SK-N-SH treated with all-trans-retinoic acid at 6 μM for 48 hours (cell line): ENCODE measurements around the gene ZNF570.
A peak's percentile ranks its signal among the peaks of the same experiment; 100 is the strongest.

Source experiments
- ATAC-seq: fragments of 200-7000 bp; cut with Tn5 transposase; 3 replicates; pipeline ENCODE4 v1.9.1; 2020; ENCODE audit warnings: mild to moderate bottlenecking, moderate library complexity
- ARNTL ChIP-seq: fragments of 450-650 bp; formaldehyde crosslinking; IDR thresholded peaks from 2 replicates; pipeline ENCODE4 v1.5.0; 2020; ENCODE audit warnings: low read depth, mild to moderate bottlenecking, moderate library complexity, borderline replicate concordance
- BACH2 ChIP-seq: fragments of 250-450 bp; sonication (Bioruptor Pico); IDR thresholded peaks from 2 replicates; pipeline ENCODE4 v1.9.0; 2021; ENCODE audit warnings: mild to moderate bottlenecking, borderline replicate concordance
- CSDC2 ChIP-seq: fragments of 250-450 bp; sonication (Bioruptor Pico); IDR thresholded peaks from 2 replicates; pipeline ENCODE4 v1.5.0; 2020; ENCODE audit warnings: mild to moderate bottlenecking, moderate library complexity
- ESRRG ChIP-seq: fragments of 250-450 bp; sonication (Bioruptor Pico); IDR thresholded peaks from 2 replicates; pipeline ENCODE4 v1.6.1; 2021; ENCODE audit warnings: mild to moderate bottlenecking
- GLIS3 ChIP-seq: fragments of 250-450 bp; sonication (Bioruptor Pico); IDR thresholded peaks from 2 replicates; pipeline ENCODE4 v1.5.0; 2020; ENCODE audit warnings: mild to moderate bottlenecking, moderate library complexity
- ISL1 ChIP-seq: fragments of 250-450 bp; sonication (Bioruptor Pico); IDR thresholded peaks from 2 replicates; pipeline ENCODE4 v2.1.2; 2022; ENCODE audit warnings: mild to moderate bottlenecking, moderate library complexity
- OSR1 ChIP-seq: fragments of 250-450 bp; sonication (Bioruptor Pico); IDR thresholded peaks from 2 replicates; pipeline ENCODE4 v1.8.0; 2022; ENCODE audit warnings: moderate library complexity, mild to moderate bottlenecking, inconsistent platforms
- PPARA ChIP-seq: fragments of 250-450 bp; sonication (Bioruptor Pico); IDR thresholded peaks from 2 replicates; pipeline ENCODE4 v1.5.0; 2020; ENCODE audit warnings: mild to moderate bottlenecking, borderline replicate concordance
- RARB ChIP-seq: fragments of 250-450 bp; sonication (Bioruptor Pico); IDR thresholded peaks from 2 replicates; pipeline ENCODE4 v1.8.0; 2021; ENCODE audit warnings: mild to moderate bottlenecking, moderate library complexity
- SNAI2 ChIP-seq: fragments of 250-450 bp; sonication (Bioruptor Pico); IDR thresholded peaks from 2 replicates; pipeline ENCODE4 v1.5.0; 2020; ENCODE audit warnings: mild to moderate bottlenecking, moderate library complexity
- TCF4 ChIP-seq: fragments of 250-450 bp; sonication (Bioruptor Pico); IDR thresholded peaks from 2 replicates; pipeline ENCODE4 v1.8.0; 2021; ENCODE audit warnings: mild to moderate bottlenecking, moderate library complexity, borderline replicate concordance
- ZC3H10 ChIP-seq: fragments of 250-450 bp; sonication (Bioruptor Pico); IDR thresholded peaks from 2 replicates; pipeline ENCODE4 v1.5.1; 2021; ENCODE audit warnings: mild to moderate bottlenecking, moderate library complexity
- ZFP3 ChIP-seq: fragments of 250-450 bp; sonication (Bioruptor Pico); IDR thresholded peaks from 2 replicates; pipeline ENCODE4 v1.5.0; 2020; ENCODE audit warnings: mild to moderate bottlenecking, moderate library complexity
- ZFP30 ChIP-seq: fragments of 450-650 bp; formaldehyde crosslinking; IDR thresholded peaks from 2 replicates; pipeline ENCODE4 v1.5.0; 2022; ENCODE audit warnings: mild to moderate bottlenecking, moderate library complexity
- ZNF565 ChIP-seq: fragments of 450-650 bp; formaldehyde crosslinking; conservative IDR thresholded peaks from 2 replicates; pipeline ENCODE4 v1.5.0; 2020; ENCODE audit warnings: low read depth, mild to moderate bottlenecking, moderate library complexity
- ZNF70 ChIP-seq: fragments of 450-650 bp; formaldehyde crosslinking; IDR thresholded peaks from 2 replicates; pipeline ENCODE4 v1.5.0; 2020; ENCODE audit warnings: mild to moderate bottlenecking, moderate library complexity
- ZNF8 ChIP-seq: fragments of 450-650 bp; formaldehyde crosslinking; IDR thresholded peaks from 2 replicates; pipeline ENCODE4 v1.5.0; 2020; ENCODE audit warnings: mild to moderate bottlenecking, moderate library complexity
- TF ChIP-seq, protein P1 (sequence below): fragments of 250-450 bp; sonication (Bioruptor Pico); IDR thresholded peaks from 2 replicates; pipeline ENCODE4 v1.5.0; 2020; ENCODE audit warnings: mild to moderate bottlenecking, moderate library complexity
- TF ChIP-seq, protein P2 (sequence below): fragments of 250-450 bp; sonication (Bioruptor Pico); IDR thresholded peaks from 2 replicates; pipeline ENCODE4 v1.8.0; 2020; ENCODE audit warnings: mild to moderate bottlenecking, moderate library complexity, borderline replicate concordance
- TF ChIP-seq, protein P3 (sequence below): fragments of 250-450 bp; sonication (Bioruptor Pico); IDR thresholded peaks from 2 replicates; pipeline ENCODE4 v1.5.1; 2021; ENCODE audit warnings: mild to moderate bottlenecking, moderate library complexity
- TF ChIP-seq, protein P4 (sequence below): fragments of 250-450 bp; sonication (Bioruptor Pico); IDR thresholded peaks from 2 replicates; pipeline ENCODE4 v1.5.1; 2020; ENCODE audit warnings: low read depth, mild to moderate bottlenecking, moderate library complexity

ZNF570 gene

DNA sequence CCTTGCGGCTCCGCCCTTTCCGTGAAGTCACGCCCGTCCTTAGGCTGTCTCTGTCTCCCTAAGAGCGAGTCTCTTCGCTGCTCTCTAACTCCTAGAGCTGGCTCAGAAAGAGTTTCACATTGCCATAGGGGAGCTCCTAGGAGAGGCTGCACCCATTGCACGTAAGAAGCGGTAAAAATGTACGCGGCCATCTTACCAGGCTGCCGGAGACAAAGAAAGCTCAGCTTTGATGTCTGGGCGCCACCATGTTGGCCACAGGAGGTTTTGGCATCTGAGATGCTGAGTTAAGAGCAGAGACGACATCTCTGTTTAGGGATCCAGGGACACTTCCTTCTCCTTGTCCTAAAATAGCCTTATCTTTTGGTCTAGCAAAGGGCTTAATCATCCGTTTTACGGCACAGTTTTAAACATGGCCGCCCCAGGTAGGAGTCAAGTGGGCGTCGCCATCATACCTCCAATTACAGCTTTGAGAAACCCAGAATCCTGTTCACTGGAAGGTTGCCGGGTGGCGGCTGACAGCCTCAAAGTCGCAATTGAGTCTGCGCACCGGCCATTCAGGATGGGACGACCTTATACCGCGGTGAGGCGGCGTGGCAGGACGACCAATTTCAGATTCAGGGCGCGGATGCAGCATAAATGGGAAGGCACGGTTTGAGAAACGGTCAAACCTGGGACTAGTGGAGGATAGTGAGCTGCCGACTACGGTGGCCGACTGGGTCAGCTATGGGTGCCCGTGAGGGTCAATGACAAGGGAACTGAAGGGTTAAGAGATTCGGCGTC is 37.4 kb downstream of the ZNF570 start, which contains the start of gene ZNF793:
TSS of gene ZNF793 (plus strand) at position 553 of the 780 bp plus-strand sequence. CDS start 16,501 bp downstream, outside the sequence.
- peak; percentile 93 for ATAC-seq
- TF ChIP-seq BACH2 (CRISPR knock-in tag) (no peak), ZFP3 (CRISPR knock-in tag) (no peak), ISL1 (CRISPR knock-in tag) (no peak), PPARA (CRISPR knock-in tag) (no peak), SNAI2 (CRISPR knock-in tag) (no peak), ZNF70 (peak; percentile 53; the same call in 1 of the 2 replicates), OSR1 (CRISPR knock-in tag) (no peak), ZC3H10 (CRISPR knock-in tag) (no peak), TCF4 (no peak)
- TF ChIP-seq, protein P1, sequence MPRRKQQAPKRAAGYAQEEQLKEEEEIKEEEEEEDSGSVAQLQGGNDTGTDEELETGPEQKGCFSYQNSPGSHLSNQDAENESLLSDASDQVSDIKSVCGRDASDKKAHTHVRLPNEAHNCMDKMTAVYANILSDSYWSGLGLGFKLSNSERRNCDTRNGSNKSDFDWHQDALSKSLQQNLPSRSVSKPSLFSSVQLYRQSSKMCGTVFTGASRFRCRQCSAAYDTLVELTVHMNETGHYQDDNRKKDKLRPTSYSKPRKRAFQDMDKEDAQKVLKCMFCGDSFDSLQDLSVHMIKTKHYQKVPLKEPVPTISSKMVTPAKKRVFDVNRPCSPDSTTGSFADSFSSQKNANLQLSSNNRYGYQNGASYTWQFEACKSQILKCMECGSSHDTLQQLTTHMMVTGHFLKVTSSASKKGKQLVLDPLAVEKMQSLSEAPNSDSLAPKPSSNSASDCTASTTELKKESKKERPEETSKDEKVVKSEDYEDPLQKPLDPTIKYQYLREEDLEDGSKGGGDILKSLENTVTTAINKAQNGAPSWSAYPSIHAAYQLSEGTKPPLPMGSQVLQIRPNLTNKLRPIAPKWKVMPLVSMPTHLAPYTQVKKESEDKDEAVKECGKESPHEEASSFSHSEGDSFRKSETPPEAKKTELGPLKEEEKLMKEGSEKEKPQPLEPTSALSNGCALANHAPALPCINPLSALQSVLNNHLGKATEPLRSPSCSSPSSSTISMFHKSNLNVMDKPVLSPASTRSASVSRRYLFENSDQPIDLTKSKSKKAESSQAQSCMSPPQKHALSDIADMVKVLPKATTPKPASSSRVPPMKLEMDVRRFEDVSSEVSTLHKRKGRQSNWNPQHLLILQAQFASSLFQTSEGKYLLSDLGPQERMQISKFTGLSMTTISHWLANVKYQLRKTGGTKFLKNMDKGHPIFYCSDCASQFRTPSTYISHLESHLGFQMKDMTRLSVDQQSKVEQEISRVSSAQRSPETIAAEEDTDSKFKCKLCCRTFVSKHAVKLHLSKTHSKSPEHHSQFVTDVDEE (CRISPR knock-in tag): peak; percentile 50; the same call in 1 of the 2 replicates

DNA sequence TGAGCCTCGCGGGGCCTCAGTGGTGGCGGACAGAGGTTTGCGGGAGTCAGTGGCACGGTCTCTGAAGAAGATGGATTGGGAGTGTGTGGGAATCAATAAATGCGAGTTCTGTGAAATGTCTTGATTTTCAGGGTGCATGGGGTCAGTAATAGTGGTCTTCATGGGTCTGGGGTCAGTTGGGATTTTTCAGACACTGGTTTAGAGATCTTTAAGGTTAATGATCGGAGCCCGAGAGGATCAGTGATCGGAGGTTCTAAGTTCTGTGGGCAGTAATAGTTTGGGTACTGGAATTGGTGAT is 38.0 kb downstream of the ZNF570 start:
- TF ChIP-seq ARNTL (CRISPR knock-in tag) (no peak), CSDC2 (CRISPR knock-in tag) (no peak), ZNF8 (CRISPR knock-in tag) (no peak), ZNF70 (no peak), BACH2 (CRISPR knock-in tag) (no peak), TCF4 (no peak), ZNF565 (CRISPR knock-in tag) (no peak), GLIS3 (CRISPR knock-in tag) (no peak), ESRRG (CRISPR knock-in tag) (no peak), PPARA (CRISPR knock-in tag) (no peak), ISL1 (CRISPR knock-in tag) (no peak), OSR1 (CRISPR knock-in tag) (no peak), RARB (no peak), ZFP30 (CRISPR knock-in tag) (no peak)
- TF ChIP-seq, protein P2, sequence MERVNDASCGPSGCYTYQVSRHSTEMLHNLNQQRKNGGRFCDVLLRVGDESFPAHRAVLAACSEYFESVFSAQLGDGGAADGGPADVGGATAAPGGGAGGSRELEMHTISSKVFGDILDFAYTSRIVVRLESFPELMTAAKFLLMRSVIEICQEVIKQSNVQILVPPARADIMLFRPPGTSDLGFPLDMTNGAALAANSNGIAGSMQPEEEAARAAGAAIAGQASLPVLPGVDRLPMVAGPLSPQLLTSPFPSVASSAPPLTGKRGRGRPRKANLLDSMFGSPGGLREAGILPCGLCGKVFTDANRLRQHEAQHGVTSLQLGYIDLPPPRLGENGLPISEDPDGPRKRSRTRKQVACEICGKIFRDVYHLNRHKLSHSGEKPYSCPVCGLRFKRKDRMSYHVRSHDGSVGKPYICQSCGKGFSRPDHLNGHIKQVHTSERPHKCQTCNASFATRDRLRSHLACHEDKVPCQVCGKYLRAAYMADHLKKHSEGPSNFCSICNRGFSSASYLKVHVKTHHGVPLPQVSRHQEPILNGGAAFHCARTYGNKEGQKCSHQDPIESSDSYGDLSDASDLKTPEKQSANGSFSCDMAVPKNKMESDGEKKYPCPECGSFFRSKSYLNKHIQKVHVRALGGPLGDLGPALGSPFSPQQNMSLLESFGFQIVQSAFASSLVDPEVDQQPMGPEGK (CRISPR knock-in tag): no peak
- TF ChIP-seq, protein P1 (CRISPR knock-in tag): no peak
- TF ChIP-seq, protein P3, sequence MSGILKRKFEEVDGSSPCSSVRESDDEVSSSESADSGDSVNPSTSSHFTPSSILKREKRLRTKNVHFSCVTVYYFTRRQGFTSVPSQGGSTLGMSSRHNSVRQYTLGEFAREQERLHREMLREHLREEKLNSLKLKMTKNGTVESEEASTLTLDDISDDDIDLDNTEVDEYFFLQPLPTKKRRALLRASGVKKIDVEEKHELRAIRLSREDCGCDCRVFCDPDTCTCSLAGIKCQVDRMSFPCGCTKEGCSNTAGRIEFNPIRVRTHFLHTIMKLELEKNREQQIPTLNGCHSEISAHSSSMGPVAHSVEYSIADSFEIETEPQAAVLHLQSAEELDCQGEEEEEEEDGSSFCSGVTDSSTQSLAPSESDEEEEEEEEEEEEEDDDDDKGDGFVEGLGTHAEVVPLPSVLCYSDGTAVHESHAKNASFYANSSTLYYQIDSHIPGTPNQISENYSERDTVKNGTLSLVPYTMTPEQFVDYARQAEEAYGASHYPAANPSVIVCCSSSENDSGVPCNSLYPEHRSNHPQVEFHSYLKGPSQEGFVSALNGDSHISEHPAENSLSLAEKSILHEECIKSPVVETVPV: no peak
- TF ChIP-seq, protein P4, sequence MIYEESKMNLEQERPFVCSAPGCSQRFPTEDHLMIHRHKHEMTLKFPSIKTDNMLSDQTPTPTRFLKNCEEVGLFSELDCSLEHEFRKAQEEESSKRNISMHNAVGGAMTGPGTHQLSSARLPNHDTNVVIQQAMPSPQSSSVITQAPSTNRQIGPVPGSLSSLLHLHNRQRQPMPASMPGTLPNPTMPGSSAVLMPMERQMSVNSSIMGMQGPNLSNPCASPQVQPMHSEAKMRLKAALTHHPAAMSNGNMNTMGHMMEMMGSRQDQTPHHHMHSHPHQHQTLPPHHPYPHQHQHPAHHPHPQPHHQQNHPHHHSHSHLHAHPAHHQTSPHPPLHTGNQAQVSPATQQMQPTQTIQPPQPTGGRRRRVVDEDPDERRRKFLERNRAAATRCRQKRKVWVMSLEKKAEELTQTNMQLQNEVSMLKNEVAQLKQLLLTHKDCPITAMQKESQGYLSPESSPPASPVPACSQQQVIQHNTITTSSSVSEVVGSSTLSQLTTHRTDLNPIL (CRISPR knock-in tag): no peak
- no peak for ATAC-seq
